GM18507 (cell line): Measurements from ENCODE around the gene NPDC1.

Experiments used
- DNase-seq: peaks from one replicate; pipeline ENCODE4 v3.0.0; 2011; ENCODE audit warnings: low read depth; ENCODE audit not compliant: insufficient read length; ENCODE audit errors: extremely low spot score
- FAIRE-seq: peaks from 2 replicates; lab custom pipeline; 2011; peaks lifted over from hg19 to GRCh38; lab: Jason Lieb, UNC

The NPDC1 gene

DNA sequence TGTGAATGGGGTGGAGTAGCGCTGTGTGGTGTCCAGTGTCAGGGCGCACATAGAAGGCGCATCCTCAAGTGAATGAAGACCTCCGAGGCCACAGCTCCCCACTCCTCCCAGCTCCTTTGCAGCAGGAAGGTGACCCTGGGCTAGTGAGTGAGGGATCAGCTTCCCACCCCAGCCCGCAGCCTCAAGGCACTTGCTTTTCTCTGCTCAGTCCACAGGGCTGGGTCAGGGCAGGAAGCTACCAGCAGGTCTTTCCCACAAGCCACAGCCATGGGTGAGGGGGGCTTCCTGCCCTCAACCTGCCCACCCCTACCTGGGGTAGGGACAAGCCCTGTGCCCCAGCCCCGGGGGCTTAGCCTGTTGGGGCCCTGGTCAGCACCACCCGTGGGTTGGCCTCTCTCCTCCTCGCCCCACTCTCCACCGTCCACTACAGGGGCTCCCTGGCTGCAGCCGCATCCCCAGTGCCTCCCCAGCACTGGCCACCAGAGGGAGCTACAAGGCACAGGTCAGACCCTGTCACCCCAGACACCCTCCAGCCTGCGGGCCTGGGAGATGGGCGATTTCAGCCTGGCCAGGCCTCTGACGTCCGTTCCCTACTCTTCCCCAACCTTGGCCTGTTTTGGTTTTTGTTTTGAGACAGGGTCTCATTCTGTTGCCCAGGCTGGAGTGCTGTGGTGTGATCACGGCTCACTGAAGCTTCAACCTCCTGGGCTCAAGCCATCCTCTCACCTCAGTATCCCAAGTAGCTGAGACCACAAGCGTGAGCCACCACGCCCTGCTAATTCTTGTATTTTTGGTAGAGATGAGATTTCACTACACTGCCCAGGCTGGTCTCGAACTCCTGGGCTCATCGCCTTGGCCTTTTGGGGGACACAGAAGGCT, 16.7 kb downstream of the NPDC1 start:
- FAIRE-seq: peak; percentile 95
- peak; percentile 44 for DNase-seq

DNA sequence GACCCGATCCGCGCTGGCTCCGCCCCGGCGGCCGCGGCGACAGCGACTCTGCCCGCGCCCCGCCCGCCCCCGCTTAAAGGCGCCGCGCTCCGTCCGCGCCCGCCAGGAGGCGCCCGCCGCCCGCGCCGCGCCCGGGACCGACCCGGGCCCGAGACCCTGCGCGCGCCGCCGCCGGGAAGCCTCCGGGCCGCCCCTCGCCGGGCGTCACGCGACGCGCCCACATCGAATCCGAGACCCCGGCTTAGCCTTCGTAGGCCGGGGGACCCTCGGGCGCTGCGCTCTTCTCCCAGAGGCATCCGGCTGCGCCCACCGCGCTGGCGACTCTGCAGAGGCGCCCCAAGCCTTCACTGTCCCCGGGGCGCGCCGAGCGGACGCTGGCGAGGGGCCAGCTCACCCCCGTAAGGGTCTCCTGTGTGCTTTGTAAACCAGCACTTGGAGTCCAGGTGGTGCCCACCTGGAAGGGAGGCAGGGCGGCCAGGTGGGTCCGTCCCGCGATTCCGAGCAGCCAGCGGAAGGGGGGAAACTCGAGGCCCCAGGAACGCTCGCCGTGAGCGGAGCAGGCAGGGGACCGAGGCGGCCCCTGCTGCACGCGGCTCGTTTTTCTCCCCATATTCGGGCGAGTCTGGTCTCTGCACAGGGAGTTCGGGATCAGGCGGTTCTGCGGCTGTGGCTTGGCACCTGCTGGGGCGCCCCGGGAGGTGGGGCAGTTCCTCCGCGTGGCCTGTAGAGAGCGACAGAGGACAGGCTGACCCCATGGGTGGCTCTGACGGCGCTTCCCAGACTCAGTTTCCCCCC, 17.5 kb downstream of the NPDC1 start:
- DNase-seq (no peak), FAIRE-seq (peak; percentile 70)

DNA sequence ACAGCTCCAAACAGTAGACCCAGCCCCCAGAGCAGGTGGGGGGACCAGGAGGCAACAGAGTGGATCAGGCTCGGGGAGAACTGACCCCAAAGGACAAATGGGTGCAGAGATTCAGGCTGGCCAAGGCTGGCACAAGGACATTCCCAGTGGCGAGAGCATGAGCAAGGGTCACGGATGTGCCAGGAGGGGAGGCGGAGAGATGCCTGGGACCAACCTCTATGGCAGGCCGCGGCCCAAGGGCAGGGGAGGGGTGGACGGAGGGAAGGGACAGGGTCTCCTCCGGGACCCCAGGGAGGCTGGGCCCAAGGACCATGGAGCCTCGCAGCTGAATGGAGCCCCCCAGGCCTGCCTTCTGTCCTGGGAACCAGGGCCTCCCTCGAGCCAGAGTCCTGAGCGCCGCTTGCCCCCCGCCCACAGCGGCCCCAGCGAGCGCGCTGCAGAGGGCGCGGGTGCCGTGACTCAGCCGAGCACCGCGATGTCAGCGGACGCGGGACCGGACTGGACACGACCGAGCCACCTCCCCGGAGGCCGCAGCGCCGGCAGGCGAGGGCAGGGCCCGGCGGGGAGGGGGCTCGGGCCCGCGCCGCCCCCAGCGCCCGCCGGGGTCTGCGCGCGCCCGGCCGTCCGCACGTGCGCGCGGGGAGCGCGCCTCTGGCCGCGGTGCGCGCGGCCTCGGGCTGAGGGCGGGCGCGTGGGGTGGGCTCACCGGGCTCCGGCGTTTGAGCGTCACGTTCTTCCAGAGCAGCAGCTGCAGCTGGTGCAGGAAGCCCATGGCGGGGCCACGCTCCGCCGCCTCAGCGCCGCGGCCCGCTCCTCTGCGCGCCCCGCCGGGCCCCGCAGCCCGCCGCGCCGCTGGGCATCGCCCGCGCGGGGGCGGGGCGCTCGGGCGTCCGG, 18.4 kb downstream of the NPDC1 start, which contains the start of gene ABCA2:
Gene ABCA2, minus strand, starts transcription at position 869 of the 894 bp plus-strand sequence. Its CDS starts 97 bp downstream, at position 772.
- DNase-seq (no peak), FAIRE-seq (no peak)

DNA sequence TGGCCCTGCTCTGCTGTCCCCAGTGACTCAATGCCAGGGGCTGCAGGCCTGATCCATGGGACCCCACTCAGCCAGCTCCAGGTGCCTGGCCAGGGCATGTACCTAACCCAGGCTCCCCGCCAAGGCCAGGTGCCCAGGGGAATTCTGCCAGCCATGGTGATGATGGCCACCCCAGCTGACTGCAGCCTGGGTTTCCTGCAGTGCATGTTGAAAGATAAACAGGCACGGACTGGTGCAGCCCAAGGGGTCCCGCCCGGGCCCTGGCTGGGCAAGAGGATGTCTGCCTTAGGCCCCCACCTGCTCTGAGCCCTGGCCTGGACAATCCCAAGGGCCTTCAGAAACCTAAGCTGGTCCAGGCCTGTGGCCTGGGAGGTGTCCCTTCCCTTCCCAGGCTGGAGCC, 19.1 kb downstream of the NPDC1 start:
- no peak for FAIRE-seq
- DNase-seq: no peak

DNA sequence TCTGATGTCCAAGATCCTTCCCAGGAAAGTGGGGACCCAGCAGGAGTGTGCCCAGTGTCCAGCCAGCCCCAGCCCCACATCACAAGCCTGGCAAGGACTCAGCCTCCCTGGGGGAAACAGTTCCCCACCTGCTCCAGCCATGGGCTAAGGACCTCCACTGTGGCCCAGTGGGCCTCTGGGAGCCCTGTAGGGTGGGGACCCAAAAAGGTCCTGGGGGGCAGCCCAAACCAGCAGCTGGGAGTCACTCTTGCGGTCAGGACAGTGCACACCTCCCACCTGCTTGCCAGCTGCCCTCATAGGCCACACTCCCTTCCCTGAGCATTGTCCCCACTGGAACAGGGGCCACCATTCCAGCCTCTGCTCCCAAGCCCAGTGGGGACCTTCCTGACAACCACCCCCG, 19.6 kb downstream of the NPDC1 start:
- DNase-seq (no peak), FAIRE-seq (no peak)

DNA sequence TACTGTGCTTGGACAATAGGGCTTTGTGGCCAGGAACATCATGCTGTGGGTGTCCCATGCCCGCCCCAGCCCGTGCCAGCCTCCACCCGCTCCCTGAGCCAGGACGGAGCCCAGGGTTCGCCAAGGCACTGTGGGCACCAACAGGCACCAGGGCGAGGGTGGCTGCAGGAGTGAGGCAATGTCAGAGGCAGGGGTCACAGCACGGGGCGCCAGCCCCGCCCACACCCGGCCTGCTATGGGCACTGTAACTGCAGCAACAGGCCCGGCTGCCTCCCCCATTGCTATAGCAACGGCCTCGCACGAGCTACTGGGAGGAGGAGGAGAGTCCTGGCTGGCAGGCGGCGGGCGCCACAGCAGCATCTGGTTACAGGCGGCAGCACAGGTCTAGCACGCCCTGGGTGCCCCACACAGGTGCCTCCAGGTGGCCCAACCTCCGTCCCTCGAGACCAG, 20.4 kb downstream of the NPDC1 start:
- FAIRE-seq (no peak), DNase-seq (no peak)

DNA sequence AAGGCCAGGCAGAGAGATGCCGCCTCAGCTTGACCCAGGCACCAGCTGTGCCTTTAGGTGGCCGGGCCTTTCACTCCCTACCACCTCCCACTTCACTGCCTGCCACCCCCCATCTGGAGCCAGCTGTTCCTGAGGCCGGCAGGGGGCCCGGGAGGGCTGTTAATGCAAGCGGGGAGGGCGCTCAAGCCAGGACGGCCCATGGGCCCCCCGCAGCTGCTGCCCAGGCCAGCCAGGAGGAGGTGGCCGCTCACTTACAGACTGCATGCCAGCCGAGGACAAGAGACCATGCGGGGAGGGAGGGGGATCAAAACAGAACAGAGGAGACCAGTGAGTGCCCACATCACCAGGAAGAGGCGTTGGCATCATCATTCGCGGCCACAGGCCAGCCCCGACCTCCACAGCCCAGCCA, 22.4 kb downstream of the NPDC1 start:
- DNase-seq (no peak), FAIRE-seq (no peak)

DNA sequence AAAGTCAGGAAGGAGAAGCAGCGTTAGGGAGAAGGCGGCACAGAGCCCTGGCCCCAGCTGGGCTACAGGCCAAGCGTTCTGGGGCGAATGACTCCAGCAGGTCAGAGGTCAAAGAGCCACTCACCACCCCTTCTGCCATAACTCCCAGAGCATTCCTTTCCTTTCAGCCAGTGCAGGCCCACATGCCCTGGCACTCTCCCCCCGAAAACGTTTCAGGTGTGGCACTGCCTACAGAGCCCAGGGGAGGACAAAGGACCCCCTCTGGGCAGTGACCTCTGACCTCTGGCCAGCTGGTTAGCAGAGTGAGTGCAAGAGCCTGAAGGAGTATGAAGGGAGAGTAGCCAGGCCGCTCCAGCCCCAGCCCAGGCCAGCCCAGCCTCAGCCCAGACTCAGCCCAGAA, 22.8 kb downstream of the NPDC1 start:
- DNase-seq: no peak
- no peak for FAIRE-seq

DNA sequence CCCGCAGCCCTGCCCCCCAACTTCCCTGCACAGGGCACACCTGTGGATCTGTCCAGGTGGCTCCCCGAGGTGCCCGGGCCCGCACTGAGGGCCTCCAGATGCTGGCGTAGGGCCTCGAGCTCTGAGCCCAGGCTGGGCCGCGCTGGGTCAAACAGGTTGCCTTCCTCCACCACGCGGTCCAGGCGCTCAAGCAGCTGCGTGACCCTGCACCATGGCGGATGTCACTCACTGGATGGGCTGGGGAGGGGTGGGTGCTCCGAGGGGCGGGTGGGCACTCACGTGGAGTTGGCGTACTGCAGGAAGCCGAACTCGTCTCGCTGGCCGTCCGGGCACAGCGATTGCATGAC, 23.3 kb downstream of the NPDC1 start:
- DNase-seq (no peak), FAIRE-seq (no peak)

DNA sequence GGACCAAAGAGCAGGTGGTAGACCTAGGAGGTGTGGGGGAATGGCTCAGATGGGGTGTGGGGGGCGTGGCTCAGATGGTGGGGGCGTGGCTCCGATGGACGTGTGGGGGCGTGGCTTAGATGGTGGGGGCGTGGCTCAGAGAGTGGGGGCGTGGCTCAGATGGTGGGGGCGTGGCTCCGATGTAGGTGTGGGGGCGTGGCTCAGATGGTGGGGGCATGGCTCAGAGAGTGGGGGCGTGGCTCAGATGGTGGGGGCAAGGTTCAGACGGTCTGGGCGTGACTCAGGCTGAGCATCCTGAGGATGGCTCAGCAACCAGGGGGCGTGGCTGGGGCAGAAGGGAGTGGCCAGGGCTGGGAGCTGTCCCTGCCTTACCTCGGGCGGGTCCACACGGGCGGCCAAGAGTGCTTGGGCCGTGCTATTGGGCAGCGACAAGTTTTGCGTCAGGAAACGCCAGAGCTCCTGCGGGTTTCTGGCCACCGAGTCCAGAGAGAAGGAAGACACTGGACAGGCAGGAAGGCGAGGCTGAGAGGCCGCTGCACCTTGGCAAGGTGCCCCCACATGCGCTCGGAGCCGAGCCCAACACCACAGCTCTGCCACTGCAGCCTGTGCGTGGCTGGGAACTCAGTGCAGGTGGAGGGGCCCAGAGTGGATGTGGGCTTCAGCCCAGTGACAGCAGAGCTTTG, 23.9 kb downstream of the NPDC1 start:
- no peak for DNase-seq
- FAIRE-seq: peak; percentile 89

DNA sequence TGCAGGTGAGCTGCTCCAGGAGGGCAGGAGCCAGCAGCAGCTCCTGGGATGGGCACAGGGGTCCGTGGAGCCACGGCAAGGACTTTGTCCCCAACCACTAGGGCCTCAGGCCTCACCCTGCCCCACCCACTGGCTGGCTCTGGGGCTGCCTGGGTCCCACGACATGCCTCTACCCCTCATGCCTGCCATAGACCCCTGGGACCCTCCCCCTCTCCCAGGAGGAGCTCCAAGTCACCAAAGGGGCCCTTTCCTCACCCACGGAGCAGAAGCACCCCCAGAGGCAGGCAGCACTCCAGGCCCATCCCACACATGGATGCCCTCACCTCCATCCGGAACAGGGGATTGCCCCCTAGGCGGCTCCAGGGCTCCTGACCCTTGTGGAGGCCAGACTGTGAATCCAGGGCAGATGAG, 24.4 kb downstream of the NPDC1 start:
- FAIRE-seq (no peak), DNase-seq (no peak)

DNA sequence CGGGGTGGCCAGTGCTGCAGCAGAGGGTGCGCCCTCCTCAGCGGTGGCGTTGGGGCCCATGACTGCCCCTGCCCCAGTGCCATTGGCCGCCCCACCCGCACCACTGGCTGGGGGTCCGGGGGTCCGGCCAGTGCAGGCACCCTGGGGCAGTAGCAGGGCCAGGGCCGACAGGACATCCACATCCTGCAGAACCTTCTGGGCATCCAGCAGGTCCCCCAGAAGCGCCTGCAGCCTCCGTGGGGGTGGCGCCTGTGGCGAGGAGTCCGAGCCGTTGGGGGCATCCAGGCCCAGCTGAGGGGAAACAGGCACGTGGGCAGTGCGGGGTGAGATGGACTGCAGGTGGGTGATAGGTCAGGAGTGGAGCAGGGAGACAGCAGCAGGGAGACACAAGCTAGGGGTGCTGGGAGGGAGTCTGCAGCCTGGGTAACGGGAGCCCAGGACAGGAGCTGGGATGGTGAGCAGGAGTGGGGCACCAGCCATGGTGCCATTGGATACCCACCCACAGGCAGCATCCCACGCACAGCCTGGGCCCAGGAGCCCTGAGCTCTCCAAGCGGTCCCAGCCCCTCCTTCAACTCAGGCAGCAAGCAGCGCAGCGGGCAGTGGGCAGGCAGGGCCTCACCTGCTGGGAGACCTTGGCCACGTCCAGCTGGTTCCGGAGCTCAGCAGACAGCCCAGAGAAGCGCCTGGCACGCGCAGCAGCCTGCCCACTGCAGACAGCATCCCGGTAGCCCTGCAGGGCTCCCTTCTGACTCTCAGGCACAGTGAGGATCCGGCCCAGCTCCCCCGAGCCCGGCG, 25.0 kb downstream of the NPDC1 start:
- DNase-seq (no peak), FAIRE-seq (no peak)

DNA sequence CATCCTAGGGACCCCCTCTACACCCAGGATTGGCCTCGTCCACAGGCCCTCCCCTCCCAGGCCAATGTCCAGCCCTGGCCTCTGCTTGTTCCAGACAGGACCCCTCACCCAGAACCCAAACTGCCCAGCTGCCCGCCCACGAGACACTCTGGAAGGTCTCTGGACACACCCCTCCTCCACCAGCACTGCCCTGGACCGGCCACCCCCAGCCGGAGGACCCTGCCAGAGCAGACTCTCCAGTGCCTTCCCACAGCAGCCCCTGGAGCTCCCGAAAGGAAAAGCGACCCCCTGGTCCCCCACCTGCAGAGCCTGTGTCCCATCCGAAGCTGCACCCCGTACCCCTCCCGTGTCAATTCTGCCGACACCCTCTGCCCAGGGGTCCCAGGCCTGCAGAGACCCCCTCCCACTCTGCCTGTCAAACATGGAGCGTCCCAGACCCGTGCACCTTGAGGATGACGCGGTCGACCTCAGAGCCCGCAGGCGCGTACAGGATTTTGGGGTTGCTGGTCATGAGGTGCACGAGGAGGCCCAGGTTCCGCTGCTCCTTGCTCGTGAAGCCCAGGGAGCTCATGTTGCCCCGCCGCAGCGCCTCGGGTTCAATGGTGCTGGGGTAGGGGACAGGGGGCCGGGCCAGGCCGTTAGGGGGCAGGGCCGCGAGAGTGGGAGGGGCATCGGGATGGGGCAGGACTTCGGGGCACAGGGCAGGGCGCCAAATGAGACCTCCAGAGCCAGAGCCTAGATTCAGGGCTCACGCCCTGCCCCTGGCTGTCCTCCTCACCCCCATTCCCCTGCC, 25.9 kb downstream of the NPDC1 start:
- DNase-seq: no peak
- FAIRE-seq: no peak

DNA sequence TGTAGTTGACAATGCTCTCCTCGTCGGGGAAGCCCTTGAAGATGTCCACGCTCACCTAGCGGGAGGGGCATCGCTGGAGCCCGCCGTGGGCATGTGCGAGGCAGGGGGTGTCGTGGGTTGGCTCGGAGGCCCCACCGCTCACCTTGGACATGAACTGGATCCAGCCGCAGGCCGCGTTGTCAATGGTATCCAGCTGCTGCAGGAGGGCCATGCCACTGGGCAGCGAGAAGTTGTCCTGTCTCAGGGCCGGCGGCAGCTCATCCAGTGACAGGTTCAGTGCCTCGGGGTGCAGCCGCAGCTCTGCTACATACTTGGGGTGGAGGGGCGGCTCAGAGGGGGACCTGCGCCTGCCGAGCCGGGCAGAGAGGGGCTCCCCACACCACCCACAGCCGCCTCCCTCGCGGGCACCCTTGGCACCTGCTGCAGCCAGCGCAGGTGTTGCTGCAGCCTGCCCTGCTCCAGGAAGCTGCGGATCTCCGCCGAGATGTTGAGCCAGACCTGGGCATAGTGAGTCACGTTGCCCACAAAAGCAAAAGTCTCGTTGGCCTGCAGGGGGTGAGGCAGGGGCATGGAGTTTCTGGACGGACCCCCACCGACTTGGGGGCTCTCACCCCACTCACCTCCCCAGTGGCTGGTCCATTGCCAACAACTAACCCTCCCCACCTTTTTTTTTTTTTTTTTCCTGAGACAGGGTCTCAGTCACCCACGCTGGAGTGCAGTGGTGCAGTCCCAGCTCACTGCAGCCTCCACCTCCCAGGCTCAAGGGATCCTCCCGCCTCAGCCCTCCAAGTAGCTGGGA, 27.0 kb downstream of the NPDC1 start:
- DNase-seq: no peak
- FAIRE-seq: no peak

DNA sequence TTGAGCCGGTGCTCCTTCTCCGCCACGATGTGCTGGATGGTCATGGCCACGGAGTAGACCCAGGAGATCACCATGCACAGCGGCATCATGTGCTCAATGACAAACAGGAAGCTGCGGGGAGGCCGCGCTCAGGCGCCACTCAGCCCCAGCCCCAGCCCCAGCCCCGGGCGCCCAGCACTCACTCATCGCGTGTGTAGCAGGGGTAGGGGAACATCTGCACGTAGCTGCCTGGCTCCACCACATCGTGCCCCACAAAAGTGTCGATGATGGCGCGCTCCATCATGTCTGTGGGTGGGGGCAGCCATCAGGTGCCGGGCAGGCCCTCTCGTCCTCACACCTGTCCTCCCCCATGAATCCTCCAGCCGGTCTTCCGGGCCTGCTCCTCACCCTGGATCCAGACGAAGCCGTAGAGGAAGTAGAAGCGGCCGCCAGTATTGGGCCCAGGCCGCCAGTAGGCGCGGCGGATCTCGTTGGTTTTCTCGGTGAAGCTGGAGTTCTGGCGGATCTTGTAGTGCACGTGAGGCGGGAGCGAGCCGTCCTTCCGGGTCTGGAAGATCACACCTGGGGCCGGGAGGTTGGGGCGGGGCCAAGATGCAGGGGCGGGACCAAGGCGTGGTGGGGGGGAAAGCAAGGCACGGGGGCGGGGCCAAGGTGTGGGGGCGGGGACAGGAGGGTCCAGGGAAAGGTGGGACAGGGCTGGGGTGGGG, 28.0 kb downstream of the NPDC1 start:
- DNase-seq (no peak), FAIRE-seq (no peak)

DNA sequence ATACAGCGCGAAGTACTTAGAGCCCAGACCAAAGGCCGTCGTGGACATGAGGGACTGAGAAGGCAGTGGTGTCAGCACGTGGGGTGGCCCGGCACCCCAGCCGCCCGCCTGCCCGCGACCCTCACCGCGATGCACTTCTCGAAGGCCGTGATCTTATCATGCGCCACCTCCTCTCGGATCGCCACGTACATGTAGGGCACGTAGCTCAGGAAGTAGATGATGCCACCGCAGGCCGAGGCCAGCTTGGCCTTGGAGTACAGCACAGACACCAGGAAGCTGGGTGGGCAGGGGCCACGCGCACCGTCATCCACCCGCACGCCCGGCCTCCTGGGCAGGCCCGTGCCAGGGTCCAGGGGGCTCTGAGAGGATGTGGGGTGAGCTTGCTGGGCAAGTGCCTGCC, 28.9 kb downstream of the NPDC1 start:
- DNase-seq (no peak), FAIRE-seq (no peak)
